Upper lobe of left lung (tissue), 4 donors: Measurements from ENCODE around the gene HTR2C.

Experiments
- CTCF ChIP-seq, 6 experiments: fragments of 450-650 bp in 4 of 6; fragments of 200-600 bp in 2 of 6; sonication (generic) in 2 of 6; IDR thresholded peaks; one replicate each; pipeline ENCODE4 v1.5.1; 2016 to 2019; ENCODE audit warnings: antibody characterized with exemption in 6 of 6
- POLR2A ChIP-seq, 4 donors: fragments of 450-650 bp; IDR thresholded peaks; one replicate each; pipeline ENCODE4 v1.5.1; 2016 to 2017; ENCODE audit warnings: antibody characterized with exemption in 4 of 4, mild to moderate bottlenecking in 2 of 4
- POLR2AphosphoS5 ChIP-seq, 2 donors: sonication (generic); formaldehyde crosslinking; IDR thresholded peaks; one replicate each; pipeline ENCODE4 v1.5.1; 2017; ENCODE audit warnings: antibody characterized with exemption in 2 of 2

- TF ChIP-seq POLR2A (IDR thresholded peaks at IDR 0.05) (no peak), CTCF (IDR thresholded peaks at IDR 0.05) (no peak), POLR2AphosphoS5 (IDR thresholded peaks at IDR 0.05) (no peak)
Observed at GRCh38 chrX:114615765-114616164, 31.9 kb downstream of the HTR2C start.
